IPS-11a (cell line): ENCODE measurements around the gene KRTAP5-5.
"Not testable (repeated sequence)": the region's sequence is repeated elsewhere in the genome, so short reads cannot be mapped to it uniquely, and the experiment has no call there.

Experiments used
- H3K4me3 ChIP-seq: one replicate; pipeline ENCODE4 v1.5.1; 2013; ENCODE audit warnings: low read depth, low read length, control low read depth

KRTAP5-5 gene, protein sequence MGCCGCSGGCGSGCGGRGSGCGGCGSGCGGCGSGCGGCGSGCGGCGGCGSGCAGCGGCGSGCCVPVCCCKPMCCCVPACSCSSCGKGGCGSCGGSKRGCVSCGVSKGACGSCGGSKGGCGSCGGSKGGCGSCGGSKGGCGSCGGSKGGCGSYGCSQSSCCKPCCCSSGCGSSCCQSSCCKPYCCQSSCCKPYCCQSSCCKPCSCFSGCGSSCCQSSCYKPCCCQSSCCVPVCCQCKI

DNA sequence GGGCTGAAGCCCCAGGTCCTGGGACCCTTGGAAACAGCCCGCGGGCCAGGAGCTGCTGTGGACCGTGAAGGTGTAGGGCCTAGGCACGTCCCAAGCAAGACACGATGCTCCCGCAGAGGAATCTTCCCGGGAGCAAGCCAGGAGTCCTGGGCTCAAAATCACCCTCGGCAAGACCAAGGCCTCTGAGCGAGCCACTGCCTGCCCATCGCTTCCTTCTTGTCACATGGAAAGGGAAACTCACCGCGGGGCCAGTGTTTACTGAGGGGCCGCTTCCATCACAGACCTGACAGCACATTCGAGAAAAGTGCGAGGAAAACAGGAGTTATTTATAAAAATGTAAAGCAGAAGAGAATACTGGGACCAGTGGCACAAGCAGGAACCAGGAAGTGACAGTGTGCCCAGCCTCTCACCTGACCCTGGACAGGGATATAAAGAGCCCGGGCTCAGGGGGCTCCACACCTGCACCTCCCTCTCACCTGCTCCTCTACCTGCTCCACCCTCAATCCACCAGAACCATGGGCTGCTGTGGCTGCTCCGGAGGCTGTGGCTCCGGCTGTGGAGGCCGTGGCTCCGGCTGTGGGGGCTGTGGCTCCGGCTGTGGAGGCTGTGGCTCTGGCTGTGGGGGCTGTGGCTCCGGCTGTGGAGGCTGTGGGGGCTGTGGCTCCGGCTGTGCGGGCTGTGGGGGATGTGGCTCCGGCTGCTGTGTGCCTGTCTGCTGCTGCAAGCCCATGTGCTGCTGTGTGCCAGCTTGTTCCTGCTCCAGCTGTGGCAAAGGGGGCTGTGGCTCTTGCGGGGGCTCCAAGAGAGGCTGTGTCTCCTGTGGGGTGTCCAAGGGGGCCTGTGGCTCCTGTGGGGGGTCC, at the start of gene KRTAP5-5:
Gene KRTAP5-5 (plus strand): TSS at position 450 of the 860 bp plus-strand sequence. CDS start 66 bp downstream, at position 516.
- no peak within 1 kb of the TSS for H3K4me3 ChIP-seq

GRCh38 chr11:1581976-1582375, 47.6 kb upstream of the KRTAP5-5 start:
- no peak overlapping the region for H3K4me3 ChIP-seq

GRCh38 chr11:1582909-1583308, 46.7 kb upstream of the KRTAP5-5 start:
- not testable (repeated sequence) for H3K4me3 ChIP-seq

DNA sequence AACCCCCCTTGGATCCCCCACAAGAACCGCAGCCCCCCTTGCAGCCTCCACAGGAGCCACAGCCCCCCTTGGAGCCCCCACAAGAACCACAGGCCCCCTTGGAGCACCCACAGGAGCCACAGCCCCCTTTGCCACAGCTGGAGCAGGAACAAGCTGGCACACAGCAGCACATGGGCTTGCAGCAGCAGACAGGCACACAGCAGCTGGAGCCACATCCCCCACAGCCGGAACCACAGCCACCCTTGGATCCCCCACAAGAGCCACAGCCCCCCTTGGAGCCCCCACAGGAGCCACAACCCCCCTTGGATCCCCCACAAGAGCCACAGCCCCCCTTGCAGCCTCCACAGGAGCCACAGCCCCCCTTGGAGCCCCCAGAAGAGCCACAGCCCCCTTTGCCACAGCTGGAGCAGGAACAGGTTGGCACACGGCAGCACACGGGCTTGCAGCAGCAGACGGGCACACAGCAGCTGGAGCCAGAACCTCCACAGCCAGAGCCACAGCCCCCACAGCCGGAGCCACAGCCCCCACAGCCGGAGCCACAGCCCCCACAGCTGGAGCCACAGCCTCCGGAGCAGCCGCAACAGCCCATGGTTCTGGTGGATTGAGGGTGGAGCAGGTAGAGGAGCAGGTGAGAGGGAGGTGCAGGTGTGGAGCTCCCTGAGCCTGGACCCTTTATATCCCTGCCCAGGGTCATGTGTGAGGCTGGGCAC, 44.8 kb upstream of the KRTAP5-5 start, which contains the start of gene KRTAP5-1:
Gene KRTAP5-1 (minus strand): TSS at position 623 of the 710 bp plus-strand sequence. CDS start 34 bp downstream, at position 589.
- H3K4me3 ChIP-seq = not testable (repeated sequence)

DNA sequence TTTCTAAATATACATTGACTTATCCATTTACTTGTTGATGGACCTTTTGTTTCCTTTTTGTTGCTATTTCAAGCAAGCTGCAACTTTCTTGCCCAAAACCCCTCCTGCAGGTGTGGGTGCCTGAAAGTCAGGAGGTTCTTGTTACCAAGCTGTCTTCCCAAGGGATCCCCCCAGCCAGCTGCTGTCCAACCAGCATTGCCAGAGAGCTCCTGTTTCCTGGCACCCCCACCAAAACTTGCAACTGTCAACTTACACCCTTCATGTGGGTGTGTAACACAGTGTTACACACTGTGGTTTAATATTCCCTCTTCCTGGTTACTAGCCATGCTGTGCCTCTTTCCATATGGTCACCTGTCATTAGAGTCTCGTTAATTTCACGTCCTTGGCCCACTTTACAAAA, 42.9 kb upstream of the KRTAP5-5 start:
- no peak overlapping the region for H3K4me3 ChIP-seq

- H3K4me3 ChIP-seq = not testable (repeated sequence)
Observed at GRCh38 chr11:1589191-1589963, 40.2 kb upstream of the KRTAP5-5 start.

DNA sequence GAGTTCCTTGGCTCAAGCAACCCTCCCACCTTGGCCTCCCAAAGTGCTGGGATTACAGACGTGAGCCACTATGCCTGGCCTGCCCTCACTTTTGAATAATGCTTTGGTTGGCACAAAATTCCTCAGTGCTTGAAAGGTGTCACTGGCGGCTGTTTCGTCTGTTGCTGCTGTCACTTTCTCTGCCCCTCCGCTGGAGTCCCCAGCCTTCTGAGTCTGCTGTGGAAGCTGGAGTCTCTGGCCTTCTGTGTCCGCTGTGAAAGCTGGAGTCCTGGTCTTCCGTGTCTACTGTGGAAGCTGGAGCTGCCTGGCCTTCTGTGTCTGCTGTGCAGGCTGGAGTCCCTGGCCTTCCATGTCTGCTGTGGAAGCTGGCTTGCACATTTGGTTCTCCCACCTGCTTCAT, 39.6 kb upstream of the KRTAP5-5 start:
- no peak overlapping the region for H3K4me3 ChIP-seq

DNA sequence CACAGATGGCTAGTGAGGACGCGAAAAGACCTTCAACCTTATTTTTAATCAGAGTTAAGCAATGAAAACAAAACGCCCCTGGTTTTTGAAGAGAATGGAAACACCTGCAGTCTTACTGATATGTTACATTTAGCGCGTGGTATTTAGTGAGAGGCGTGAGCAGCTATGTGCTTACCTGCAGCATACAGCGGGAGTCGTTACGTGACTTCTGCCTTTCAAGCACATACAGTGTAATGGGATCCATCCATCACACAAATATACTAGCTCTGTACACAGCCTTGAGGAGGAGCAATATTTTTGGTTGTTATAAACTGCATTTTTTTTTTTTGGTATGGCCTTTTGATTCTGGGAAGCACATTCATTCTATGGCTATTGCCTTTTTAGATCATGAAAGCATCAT, 36.9 kb upstream of the KRTAP5-5 start:
- no peak overlapping the region for H3K4me3 ChIP-seq

DNA sequence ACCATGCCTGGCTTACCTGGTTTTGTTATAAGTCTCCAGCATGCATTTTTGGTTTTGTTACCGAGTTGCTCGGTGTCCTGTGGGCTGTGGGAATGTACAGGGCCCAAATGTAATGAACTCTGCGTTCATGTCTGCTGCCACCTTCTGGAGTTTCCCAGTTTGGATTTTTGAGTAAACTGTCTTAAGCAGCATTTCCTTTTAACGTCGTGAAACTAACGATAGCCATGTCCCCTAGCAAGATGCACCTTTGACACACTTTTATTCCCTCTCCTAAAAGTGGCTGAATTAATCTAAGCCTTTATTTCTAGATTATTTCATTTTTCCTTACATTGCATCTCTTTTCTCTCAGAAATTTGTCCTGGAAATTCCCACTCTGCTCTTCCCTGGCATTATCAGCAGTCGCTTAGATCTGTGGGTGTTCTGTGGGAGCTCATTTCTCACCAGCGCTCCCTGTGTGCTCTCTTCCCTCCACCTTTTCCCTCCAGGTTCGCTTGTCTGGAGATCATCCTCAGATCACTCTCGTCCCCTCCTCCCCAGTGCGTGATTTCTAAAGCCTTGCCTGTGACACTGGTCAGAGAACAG, 33.5 kb upstream of the KRTAP5-5 start:
- not testable (repeated sequence) for H3K4me3 ChIP-seq

GRCh38 chr11:1596576-1597121, 32.9 kb upstream of the KRTAP5-5 start:
- H3K4me3 ChIP-seq = not testable (repeated sequence)

DNA sequence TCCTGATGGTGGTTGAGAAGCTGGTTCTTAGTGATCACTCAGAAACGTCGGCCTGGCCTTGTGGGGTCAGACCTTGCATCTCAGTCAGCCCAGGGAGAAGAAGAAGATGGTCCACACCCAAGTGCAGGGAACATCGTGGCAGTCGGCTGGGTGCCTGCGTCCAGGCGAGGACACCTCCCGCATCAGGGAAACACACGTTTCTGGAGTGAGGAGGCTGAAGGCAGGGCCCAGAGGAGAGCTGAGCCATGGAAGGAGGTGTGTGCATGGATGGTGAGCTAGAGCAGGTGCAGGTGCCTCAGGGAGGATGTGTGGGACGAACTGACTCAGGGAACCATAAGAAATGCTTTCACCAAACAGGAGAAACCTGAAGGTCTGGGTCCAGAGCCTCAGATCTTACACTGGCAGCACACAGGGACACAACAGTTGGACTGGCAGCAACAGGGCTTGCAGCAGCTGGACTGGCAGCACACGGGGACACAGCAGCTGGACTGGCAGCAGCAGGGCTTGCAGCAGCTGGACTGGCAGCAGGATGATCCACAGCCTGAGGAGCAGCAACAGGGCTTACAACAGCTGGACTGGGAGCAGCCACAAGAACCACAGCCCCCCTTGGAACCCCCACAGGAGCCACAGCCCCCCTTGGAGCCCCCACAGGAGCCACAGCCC, 32.1 kb upstream of the KRTAP5-5 start:
- no peak overlapping the region for H3K4me3 ChIP-seq

DNA sequence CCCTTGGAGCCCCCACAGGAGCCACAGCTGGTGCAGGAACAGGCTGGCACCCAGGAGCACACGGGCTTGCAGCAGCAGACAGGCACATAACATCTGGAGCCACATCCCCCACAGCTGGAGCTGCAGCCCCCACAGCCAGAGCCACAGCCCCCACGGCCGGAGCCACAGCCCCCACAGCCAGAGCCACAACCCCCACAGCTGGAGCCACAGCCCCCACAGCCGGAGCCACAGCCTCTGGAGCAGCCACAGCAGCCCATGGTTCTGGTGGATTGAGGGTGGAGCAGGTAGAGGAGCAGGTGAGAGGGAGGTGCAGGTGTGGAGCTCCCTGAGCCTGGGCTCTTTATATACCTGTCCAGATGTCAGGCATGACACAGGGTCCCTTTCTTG, 31.6 kb upstream of the KRTAP5-5 start, which contains the start of gene KRTAP5-2:
Gene KRTAP5-2 (minus strand): TSS at position 301 of the 387 bp plus-strand sequence. CDS start 44 bp downstream, at position 257.
- no peak within 1 kb of the TSS for H3K4me3 ChIP-seq

DNA sequence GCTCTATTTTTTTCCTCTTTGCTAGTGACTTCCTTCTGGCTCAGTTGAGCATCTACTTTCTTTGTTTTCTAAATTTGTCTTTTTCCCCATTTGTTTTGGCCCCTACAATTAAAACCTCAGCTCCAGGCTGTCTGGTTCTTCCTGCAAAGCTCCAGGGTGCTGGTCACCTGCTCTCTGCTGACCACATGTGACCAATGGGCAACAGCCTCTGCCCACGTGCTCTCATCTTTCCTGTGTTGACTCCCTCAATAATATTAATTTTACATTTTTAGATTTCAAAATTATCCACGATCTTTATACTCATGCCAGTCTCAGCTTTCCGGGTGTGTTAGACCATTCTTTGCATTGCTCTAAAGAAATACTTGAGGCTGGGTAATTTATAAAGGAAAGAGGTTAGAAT, 31.2 kb upstream of the KRTAP5-5 start:
- H3K4me3 ChIP-seq = not testable (repeated sequence)

DNA sequence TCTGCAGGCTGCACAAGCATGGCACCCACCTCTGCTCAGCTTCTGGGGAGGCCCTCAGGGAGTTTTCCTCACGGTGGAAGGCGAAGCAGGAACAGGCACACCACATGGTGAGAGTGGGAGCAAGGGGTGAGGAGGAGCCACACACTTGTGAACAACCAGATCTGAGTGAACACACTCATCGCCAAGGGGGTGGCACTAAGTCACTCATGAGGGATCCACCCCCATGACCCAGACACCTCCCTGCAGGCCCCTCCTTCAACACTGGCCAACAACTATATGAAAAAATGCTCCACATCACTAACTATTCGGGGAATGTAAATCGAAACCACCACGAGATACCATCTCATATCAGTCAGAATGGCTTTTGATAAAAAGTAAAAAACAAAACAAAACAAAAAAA, 30.8 kb upstream of the KRTAP5-5 start:
- no peak overlapping the region for H3K4me3 ChIP-seq

DNA sequence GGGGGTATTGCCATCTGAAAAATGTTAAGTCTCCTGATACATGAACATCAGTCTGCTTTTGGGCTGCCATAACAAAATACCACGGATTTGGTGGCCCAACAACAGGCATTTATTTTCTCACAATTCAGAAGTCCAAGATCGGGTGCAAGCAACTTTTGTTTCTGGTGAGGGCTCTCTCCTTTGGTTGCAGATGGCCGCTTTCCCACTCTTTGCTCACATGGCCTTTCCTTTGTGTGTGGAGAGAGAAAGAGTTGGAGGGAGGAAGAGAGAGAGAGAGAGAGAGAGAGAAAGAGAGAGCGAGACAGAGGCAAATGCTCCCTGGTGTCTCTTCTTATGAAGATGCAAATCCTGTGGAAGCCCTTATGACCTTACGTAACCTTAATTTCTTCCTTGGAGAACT, 28.9 kb upstream of the KRTAP5-5 start:
- no peak overlapping the region for H3K4me3 ChIP-seq

DNA sequence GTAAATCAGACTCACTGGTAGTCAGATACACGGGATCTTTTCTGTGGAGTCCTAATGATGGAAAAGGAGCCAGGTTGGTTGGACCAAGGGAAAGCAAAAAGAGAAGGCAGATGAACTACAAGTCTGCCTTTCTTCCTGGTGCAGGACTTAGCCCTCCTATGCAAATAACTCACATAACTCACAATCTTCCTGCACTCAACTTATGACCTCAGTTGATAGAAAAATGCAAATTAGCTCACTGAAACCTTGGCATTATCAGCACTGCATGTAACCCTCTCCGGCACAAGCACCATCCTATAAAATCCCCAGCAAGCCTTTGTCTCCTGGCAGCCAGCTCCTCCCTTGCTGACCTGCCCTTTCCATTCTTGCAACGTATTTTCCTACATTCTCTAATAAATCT, 27.9 kb upstream of the KRTAP5-5 start:
- H3K4me3 ChIP-seq = not testable (repeated sequence)

DNA sequence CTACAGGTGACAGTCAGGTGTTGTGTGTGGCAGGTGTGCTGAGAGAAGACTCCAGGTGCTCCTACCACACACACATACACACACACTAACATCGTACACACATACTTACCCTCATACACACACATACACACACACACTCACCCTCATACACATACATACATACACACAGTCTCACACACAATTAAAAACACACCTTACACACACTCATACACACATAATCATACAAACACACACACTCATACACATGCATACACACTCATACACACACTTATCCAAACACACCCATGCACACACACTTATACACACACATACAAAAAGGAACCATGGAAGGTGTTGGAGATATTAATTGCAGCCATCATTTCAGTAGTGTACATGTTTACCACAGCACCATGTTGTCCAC, 25.9 kb upstream of the KRTAP5-5 start:
- no peak overlapping the region for H3K4me3 ChIP-seq

- H3K4me3 ChIP-seq = no peak overlapping the region
Observed at GRCh38 chr11:1604181-1604580, 25.4 kb upstream of the KRTAP5-5 start.

DNA sequence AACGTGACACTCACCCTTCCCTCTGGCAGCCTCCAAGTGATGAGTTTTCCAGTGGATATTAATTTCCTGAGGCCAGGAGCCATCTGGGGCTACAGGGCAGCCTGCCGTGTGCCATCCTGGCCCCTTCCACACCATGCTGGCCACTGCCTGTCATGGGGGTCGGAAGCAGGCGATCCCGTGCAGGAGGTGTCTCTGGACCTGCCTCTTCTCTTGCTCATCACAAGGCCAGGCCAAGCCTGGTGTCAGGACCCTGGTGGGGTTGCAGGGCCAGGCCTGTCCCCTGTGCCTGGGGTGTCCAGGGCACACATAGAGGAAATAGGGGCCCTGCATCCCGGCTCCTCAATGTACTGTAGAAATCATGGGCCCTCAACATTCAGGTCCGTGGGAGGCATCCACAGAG, 24.9 kb upstream of the KRTAP5-5 start:
- H3K4me3 ChIP-seq = no peak overlapping the region

- not testable (repeated sequence) for H3K4me3 ChIP-seq
Observed at GRCh38 chr11:1605923-1606322, 23.7 kb upstream of the KRTAP5-5 start.
